HG02840 (cell line): Measurements from ENCODE around the gene CCL21.

Experiments used
- ATAC-seq: cut with Tn5 transposase; IDR thresholded peaks from one replicate; pipeline ENCODE4 v1.9.1; 2021; ENCODE audit warnings: mild to moderate bottlenecking, moderate library complexity, moderate number of reproducible peaks; ENCODE audit not compliant: unreplicated experiment, low FRiP score

CCL21 gene

DNA sequence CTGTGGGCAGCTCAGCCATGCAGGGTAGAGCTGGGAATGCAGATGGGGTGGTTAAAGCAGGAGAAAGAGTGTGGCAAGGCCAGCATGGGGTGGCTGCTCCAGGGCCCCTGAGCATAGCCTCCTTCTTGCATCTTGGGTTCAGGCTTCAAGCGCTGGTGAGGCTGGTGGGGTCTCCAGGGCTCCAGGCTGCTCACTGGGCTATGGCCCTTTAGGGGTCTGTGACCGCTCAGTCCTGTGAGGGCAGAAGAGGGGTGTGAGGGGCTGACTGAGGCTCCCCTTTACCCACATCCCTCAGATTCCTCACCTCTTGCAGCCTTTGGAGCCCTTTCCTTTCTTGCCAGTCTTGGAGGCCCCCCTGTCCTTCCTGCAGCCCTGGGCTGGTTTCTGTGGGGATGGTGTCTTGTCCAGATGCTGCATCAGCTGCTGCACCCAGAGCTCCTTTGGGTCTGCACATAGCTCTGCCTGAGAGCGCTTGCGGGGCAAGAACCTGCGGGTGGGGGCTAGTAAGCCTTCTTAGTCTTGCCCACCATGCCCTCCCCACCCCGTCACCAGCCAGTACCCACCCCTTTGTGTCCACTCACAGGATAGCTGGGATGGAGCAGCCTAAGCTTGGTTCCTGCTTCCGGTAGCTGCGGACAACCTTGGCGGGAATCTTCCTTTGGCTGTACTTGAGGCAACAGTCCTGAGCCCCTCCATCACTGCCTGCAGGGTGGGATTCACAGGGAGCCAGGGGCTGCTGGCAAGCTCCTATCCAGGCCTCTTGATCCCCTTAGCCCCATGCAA, 549 bp downstream of the CCL21 start:
- ATAC-seq = no peak

DNA sequence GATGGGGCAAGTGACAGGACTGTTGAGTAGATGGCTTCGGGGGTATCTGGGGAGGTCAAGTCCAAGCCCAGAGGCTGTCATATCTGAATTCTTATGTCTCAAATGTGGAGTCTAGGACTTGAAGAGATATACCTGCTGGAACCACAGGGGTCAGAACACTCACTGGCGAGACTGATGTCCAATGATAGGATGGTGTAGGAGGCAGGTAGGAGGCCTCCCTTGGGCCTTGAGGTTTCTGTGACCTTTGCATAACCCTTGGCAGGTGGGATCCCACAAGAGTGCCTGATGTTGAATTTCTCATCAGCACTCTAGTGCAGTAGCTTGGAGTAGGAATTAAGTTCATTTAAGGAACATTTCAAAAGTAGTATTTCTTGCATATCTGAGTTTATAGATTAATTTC, 2.8 kb downstream of the CCL21 start:
- ATAC-seq = no peak

DNA sequence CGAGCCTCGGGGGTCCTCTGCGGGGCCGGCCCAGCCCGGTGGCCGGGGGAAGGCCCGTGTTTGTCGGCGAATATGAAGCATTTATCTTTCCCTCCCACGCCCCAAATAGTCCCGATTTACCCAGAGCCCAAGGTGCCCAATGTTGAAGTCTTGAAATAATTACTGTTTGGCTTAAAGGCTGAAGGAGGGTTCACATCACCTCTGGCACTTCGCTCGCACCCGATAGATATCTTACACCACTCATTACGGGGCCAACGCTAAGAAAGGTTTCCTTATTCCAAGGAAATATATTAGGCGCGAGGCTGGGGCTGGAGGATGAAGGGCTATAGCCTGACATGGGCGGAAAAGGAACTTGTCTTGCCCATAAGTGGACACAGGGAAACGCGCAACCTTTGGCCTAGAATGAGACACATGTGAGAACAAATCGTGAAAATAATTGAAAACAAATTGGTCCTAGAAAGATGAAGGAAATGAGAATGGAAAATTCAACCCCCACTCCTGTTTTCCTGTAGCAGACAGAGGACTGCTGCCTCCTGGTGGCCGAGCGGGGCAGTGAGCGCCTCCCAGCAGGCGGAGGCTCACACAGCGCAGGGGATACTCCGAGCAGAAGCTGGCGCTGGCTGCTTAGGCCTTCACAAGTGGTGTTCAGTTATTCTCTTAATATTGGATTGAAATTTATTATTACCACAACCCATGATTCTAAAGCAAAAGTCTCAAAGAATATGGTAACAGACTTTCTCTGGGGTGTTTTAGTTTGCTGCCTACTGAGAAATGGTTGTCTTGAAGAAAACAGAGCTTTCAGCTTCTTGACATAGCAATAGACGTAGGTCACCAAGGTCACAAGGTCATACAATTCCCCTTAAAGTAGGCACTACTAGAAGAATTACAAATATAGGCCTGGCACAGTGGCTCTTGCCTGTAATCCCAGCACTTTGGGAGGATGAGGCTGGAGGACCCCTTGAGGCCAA, 7.9 kb downstream of the CCL21 start:
- peak; percentile 76 for ATAC-seq

DNA sequence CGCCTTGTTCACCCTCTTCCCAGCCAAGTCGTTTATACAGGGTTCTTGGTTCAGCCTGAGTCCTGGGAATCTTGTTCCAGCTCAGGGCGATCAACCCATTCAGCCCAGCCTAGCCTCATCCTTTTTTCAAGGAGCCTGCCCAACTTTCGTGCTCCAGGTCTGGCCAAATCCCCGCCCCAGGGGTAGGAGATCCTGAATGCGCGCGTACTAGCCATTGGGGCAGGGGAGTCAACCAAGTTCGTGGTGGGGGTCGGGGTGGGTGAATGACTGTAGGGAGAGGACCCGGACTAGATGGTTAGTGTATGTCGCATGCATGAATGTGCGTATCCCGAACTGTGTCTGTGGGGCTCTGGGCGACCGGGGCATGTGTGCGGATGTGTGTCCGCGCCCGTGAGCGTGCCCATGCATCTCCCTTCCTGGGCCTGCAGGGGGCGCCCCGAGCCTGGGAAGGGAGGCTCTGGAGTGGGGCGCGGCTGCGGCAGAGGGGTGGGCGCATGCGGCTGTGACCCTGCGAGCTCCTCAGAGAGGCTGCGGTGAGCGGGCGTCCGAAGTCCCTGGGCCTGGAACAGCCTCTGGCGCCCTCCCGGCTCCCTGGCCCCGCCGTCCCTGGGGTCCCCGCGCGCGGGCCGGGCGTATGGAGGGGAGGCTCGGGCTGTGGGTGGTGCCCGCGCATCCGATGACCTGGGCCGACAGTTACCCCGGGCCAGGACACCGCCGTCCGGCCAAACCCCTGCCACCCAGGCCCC, 8.7 kb downstream of the CCL21 start:
- ATAC-seq = no peak

DNA sequence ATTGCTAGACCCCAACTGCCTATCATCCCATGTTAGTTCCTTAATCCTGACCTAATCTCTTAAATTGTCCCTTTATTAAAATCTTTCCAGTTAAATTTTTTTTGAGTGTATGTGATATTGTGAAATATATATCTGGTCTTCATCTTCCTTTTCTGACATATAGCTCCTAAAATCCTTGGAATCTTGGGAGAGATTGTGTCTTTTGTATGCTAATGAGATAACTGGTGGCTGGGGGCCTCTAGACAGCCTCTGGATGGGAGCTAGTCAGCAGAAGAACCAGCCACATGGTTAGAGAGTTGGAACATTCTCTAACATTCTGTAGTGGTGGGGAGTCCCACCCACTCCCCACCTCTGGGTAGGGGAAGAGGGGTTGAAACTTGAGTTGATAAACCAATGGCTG, 15.1 kb downstream of the CCL21 start:
- ATAC-seq = no peak

DNA sequence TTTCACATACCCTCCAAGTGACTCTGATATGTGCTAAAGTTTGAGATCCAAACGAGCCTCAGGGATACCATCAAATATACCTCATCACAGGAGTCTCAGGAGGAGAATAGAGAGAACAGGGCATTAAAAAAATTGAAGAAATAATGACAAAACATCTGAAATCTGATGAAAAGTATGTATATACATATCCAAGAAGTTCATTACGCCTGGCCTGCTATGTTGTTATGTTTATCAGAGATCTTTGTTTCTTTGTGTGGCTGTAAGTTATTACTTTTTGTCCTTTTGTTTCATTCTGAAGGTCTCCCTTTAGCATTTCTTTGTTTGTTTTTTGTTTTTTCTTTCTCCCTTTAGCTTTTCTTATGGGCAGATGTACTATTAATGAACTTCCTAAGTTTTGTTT, 16.4 kb downstream of the CCL21 start:
- ATAC-seq = no peak

DNA sequence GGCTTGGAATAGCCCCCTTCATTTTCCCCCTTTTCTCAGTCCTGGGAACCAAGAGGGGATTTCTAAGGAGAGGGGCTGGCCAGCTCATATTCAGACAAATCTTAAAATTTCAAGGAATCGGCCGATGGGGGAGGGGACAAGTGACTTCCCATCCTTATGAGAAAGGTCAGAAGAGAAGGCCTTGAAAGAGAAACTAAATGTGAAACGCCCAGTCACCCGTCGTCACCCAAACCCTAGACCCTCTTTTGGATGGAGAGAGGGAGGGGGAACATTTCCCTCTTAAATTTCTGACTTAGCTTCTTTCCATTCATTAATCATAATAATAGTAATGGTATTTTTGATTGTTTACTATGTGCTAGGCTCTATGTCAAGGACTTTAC, 18.0 kb downstream of the CCL21 start:
- no peak for ATAC-seq

DNA sequence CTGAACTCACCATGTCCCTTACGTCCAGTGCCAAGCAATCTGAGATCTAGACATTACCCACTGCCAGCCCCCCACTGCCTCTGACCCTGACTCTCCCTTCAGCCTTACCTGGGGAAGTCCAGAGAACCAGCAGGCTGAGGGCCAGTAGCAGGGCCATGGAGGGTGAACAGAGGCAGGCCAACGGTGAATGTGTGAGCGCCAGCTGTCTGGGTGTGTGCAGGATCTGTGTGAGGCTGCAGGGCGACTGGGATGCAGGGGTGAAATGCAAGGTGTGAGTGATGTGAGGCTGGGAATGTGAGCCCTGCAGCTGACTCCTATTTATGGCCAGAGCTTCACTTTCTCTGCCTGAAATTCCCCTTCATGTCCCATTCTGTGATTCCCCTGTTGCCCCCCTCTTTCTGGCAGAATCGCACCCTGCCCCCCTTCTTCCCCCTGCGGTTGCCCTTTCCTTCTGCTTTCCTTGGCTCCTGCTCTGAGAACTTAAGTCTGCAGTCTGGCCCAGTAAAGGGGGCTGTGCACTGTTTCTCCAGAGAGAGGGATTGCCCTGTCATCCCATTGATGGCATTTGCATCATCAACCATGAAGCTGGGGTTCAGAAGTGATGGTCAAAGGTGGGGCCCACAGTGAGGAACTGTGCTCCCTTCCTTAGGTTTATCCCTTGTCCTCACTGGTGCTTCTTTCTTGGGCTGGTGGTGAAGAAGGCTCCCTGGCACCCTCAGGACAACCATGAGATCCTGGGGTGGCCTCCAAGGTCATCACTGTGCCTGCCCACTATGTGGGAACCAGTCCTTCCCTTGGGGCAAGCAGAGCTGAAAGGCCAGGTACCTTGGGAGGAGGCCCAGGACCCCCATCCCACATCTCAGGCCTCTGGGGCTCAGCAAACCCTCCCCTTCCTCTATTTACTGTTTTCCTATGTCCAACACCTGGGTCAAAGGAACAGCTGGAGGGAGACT, 18.7 kb downstream of the CCL21 start, which contains the start of gene CCL19:
TSS of gene CCL19 (minus strand) at position 294 of the 953 bp plus-strand sequence. CDS start at position 157, 137 bp downstream.
- no peak for ATAC-seq

DNA sequence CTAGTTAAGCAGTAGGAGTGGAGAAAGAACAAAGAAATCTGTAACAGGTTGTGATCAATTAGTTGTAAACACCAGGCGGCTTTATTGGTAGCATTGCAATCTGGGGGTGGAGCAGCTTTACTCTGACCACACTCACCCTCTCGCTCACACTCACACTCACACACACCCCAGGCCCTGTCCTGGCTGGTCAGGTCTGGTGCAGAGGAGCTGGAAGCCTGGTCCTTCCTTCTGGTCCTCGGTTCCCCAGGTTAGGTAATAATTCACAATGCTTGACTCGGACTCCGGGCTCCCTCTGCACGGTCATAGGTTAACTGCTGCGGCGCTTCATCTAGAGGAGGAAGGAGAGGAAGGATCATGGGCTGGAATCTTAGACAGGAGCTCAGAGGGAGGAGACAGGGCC, 20.4 kb downstream of the CCL21 start:
- ATAC-seq = no peak

DNA sequence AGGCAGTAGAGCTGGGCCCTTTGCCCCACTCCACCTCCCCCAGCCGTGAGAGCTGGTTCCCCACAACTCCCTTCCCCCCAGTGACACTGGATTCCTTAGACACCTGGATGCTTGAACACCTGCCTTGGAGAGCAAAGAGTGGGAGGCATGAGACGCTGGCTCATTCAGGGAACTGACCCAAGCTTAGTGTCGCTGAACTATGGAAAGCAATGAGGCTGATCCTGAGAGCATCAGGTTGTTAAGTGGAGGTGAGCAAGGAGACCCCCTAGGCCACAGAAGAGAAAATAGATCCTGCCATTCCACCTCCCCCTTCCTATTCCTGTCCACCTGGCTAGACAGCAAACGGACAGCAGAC, 20.8 kb downstream of the CCL21 start:
- ATAC-seq = no peak

DNA sequence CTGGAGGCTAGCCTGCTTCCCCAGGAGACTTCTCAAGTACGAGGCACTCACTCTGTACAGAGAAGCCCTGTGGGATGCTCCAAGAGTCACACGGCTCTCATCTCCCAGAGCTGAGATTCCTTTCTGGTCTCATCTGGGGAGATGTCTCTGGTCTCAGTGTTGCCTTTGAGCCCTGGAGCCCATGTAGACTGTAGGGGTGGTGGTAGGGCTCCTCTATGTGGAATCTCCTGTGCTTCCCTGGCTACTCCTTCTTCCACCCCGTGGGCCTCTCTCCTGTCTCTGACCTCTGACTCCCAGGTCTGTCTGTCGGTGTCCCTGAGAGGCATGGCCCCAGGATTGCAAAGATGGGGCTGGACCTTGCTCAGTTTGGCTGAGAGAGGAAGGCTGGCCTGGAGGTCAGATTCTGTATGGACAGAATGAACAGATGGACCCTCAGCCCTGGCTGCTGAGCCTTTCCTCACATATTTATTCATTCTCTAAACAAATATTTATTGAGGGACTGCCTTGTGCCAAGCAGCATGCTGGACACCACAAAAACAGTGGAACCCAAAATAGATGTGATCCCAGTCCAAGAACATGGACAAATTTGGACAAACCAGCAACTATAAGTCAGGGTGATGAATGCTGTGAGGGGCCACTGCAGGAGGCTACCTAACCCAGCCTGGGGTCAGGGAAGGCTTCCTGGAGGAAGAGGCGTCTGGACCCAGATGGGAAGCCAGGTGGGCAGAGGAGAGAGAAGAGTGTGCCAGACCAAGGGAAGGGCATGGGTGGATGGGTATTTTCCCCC, 21.4 kb downstream of the CCL21 start:
- ATAC-seq = no peak

DNA sequence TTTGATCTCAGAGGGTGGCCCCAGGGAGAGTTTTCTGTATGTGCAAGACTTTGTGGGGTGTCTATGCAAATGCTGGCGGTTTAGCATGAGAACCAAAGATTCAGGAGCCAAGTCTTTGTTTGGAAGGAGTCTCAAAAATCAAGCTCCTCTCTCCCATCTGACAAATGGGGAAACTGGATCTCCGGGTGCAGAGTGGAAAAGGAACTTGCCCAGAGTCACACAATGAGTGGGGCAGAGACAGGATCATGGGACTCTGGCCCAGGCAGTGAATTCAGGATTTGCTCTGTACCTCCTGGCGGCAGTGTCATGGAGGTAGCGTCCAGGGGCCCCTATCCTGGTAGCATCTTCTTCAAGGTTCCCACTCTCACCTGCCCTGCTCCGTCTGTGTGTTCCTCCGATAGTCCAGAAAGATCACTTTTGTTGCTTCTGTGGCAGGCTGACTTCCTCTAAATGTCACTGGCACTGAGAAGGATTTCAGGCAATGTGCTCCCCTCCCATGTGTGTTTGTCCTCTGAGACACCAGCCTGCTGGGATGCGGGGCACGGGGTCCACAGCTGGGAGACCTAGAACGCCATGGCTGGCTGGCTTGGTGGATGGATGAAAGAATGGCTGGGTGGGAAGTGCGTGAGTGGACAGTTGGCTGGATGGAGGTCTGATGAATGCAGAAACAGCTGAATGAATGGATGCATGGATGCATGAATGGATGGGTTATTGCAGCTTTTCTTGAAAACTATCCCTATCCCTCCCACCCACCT, 22.5 kb downstream of the CCL21 start:
- ATAC-seq = no peak

DNA sequence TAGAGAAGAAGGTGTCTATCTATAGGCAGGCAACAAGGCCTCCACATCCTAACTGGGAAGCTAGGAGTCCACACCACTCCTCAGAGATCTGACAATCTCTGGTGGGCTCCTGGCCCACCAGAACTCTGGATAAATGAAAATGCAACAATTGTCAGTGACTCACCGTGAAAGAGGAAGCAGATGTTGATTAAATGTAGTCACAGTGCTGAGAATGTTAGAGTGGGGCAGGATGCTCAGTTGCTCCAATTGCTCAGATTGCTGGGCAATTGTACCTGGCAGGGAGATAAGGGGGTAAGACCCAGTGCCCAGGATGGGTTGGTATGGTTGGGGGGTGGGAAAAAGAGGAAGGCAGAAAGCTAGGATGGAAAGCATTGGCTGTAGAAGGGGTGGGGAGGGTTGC, 23.2 kb downstream of the CCL21 start:
- ATAC-seq = no peak

DNA sequence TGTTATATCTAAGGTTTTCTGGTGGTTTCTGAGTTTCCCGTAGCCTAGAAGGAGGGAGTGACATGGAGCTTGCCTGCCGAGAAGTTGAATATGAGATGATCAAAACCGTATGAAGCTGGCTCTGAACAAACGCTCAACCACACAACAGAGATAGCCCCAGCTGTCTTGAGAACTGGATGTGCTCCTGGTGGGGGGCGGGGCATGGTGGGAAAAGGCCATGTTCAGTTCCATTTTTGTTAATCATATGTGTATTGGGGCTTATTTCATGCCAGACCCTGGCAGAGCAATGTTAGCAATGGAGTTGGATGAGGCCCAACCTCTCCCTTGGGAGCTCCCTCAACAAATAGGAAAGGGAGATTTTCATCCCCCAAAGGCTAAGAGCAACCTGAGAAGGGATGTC, 23.7 kb downstream of the CCL21 start:
- ATAC-seq = no peak

DNA sequence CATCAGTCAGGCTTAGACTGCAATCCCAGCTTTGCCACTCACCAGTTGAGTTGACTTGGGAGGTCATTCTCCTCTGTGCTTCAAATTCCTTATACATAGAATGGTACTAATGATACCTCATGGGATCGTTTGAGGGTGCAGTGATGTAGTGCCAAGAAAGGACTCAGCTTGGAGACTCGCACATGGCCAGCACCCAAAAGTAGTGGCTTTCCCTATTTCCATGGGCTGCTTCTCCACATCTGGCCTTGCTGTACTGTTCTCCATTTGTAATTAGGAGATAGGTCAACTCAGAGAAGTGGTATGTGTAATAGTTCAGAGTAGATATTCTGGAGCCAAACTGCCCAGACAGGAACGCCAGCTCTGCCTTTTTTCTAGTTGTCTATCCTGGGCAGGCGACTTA, 24.3 kb downstream of the CCL21 start:
- ATAC-seq = no peak

DNA sequence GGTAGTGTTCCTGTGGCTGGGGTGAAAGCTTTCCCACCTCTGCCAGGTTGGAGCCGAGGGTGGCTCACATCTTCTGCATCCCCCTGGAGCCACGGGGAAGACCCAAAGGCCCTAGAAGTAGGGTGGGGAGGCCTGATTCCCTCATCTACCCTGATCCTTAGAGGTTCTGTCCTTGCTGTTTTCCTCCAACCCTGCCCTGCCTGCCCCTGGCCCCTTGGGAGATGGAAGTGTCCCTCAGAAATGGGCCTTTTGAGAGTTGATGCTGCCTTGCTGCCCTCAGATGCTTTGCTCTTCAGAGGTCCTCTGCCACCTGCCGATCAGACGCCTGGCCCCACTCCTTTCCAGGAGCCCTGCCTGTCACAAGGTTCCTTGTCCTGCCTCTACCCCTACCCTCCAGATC, 25.1 kb downstream of the CCL21 start:
- ATAC-seq = no peak

DNA sequence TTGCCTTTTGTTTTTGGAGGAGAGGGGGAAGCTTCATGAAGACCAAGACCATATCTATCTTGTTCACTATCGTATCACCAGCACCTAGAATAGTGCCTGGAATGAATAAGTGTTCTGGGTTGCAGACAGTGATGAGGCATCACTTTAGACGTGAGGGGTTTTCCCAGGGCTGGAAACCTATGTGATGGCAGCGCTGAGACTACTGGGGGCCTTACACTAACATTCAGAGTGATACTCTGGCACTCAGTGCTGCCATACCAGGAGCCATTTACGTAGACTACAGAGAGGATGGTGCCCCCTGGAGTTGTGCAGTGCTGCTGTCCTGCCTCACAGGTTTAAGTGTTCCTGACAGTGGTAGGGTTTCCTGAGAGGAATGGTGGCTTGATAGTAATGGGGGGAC, 25.8 kb downstream of the CCL21 start:
- ATAC-seq = no peak

DNA sequence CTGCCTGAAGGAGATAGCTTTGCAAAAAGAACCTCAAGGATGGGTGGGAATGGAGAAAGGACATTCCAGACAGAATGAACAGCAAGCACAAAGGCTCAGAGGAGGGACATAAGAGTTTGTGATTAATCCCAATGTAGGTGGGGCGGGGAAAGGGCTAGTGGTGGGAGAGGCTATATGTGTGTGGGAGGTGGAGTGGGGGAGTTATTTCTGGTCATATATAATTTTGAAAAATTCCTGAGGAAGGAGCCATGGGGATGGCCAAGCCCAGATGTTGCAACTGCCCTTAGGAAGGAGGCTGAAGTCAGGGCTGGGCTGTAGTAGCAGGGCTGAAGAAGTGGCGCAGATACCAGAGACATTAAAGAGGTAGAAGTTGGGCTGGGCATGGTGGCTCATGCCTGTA, 34.1 kb downstream of the CCL21 start:
- no peak for ATAC-seq
